Activated CD8-positive, alpha-beta memory T cell treated with anti-CD3 and anti-CD28 coated beads, Interleukin-2, amount 10 ng/mL, durations not matched to agents 7 days and 5 days (primary cell): ENCODE data around the gene ABCB1. TPM values are rescaled to one million over a fixed set of nuclear protein-coding genes. Genes with fewer than 3 reads are reported as not detected.

Experiments used
- ATAC-seq: fragments of 150-1000 bp; cut with Tn5 transposase; one replicate; pipeline ENCODE4 v1.10.0; 2021; ENCODE audit warnings: moderate library complexity
- CTCF ChIA-PET: fragments of 350-600 bp; sonication (Branson Sonifier 250); formaldehyde crosslinking; loops from one replicate; lab custom pipeline; 2021; ENCODE audit warnings: antibody characterized with exemption; lab: Charles Lee
- DNase-seq: peaks from one replicate; pipeline ENCODE4 v3.0.0-alpha.2; 2020
- H3K27ac Mint-ChIP-seq: one replicate; pipeline ENCODE4 v1.8.0; 2021; ENCODE audit warnings: mild to moderate bottlenecking, mixed read lengths
- H3K27me3 Mint-ChIP-seq: one replicate; pipeline ENCODE4 v1.8.0; 2021; ENCODE audit warnings: mixed read lengths
- H3K36me3 Mint-ChIP-seq: one replicate; pipeline ENCODE4 v1.8.0; 2021; ENCODE audit warnings: mild to moderate bottlenecking, mixed read lengths
- H3K4me1 Mint-ChIP-seq: one replicate; pipeline ENCODE4 v1.8.0; 2021; ENCODE audit warnings: mixed read lengths
- H3K4me3 Mint-ChIP-seq: one replicate; pipeline ENCODE4 v1.8.0; 2021; ENCODE audit warnings: mild to moderate bottlenecking, moderate library complexity, mixed read lengths
- H3K9me3 Mint-ChIP-seq: one replicate; pipeline ENCODE4 v1.8.0; 2022; ENCODE audit warnings: low read depth, mixed read lengths
- total RNA-seq, 2 experiments: library from RNA; stranded (reverse); gene quantifications; one replicate each; pipeline ENCODE4 v1.2.3, GENCODE V29; 2021

The ABCB1 gene
- total RNA-seq, 2 experiments from 2014 or later, result 15.1 to 15.7 TPM

- no peak for DNase-seq
- Mint-ChIP-seq H3K4me1 (peaks cover 2% of the 10 kb centered on the region), H3K27me3 (no peaks in the 10 kb centered on the region), H3K9me3 (no peaks in the 10 kb centered on the region), H3K36me3 (peaks cover 6% of the 10 kb centered on the region), H3K4me3 (no peak overlapping the region), H3K27ac (no peak overlapping the region)
- ATAC-seq, result no peak
- CTCF ChIA-PET, result no interaction called here
These were observed 72.0 kb downstream of the ABCB1 start for GRCh38 chr7:87528730-87529129.

- ATAC-seq, result no peak
- H3K36me3 Mint-ChIP-seq, result peaks cover 12% of the 10 kb centered on the region
- H3K9me3 Mint-ChIP-seq, result no peaks in the 10 kb centered on the region
- no peak overlapping the region for H3K27ac Mint-ChIP-seq
- H3K4me3 Mint-ChIP-seq, result no peak overlapping the region
- H3K27me3 Mint-ChIP-seq, result no peaks in the 10 kb centered on the region
- H3K4me1 Mint-ChIP-seq, result peaks cover 8% of the 10 kb centered on the region
- CTCF ChIA-PET, result no interaction called here
- DNase-seq, result no peak
These were observed 81.9 kb downstream of the ABCB1 start for GRCh38 chr7:87518735-87519134.

DNA sequence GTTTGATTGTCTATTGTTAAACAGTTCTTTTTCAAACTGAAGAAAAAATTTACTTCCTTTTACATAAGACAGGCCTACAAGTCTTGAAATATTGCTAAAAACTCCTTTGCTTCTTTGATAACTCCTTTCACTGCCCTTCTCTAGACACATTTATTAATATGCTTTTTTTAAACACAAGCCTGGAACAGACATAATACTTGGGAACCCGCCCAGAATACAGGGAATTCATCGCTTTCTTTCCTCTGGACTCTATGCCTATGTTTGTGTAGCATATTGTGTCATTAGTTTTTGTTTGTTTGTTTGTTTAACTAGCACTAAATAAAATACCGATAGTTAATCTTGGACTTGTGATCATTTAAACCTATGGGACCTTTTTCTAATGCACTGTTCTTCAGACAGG lies 82.8 kb downstream of the ABCB1 start:
- Mint-ChIP-seq H3K4me1 (peaks cover 8% of the 10 kb centered on the region), H3K36me3 (peaks cover 14% of the 10 kb centered on the region), H3K27me3 (no peaks in the 10 kb centered on the region), H3K4me3 (no peak overlapping the region), H3K27ac (no peak overlapping the region), H3K9me3 (no peaks in the 10 kb centered on the region)
- DNase-seq (no peak), ATAC-seq (no peak)
- CTCF ChIA-PET, result no interaction called here

- H3K4me3 Mint-ChIP-seq, result no peak overlapping the region
- H3K27me3 Mint-ChIP-seq, result no peaks in the 10 kb centered on the region
- no peak for ATAC-seq
- CTCF ChIA-PET, result interaction anchor here (1.7 kb wide), 1 partner anchor 11 kb away, joined by 5 read pairs; no protein-coding TSS in a partner anchor
- peaks cover 14% of the 10 kb centered on the region for H3K36me3 Mint-ChIP-seq
- peaks cover 6% of the 10 kb centered on the region for H3K4me1 Mint-ChIP-seq
- no peak overlapping the region for H3K27ac Mint-ChIP-seq
- no peaks in the 10 kb centered on the region for H3K9me3 Mint-ChIP-seq
- DNase-seq, result no peak
These were observed 83.4 kb downstream of the ABCB1 start for GRCh38 chr7:87517136-87517815.

DNA sequence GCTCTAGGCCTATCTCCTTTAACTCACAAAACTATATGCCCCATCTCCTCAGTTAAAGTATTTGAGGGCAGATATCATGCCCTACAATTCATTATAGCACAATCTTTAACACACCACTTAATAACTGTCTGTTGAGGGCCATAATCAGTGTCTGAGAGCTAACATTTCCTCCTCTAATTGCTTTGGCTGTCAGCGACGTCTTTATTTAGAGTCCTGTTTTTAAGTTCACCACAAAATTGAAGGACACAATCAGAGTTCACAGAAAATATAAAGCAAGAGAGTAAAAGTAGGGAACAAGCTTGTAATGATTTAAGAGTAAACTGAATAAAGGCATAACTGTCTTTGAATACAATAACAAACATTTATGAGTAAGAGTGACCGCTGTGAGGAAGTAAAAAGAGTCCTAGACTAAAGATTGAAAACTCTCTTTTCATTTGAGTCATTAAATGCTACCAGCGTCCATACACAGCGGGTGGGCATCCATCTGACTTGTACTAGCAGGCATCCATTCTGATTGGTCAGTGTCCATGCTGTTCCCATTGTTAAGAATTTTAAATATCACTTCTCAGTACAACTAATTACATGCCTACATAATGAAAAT lies 86.8 kb downstream of the ABCB1 start:
- DNase-seq (no peak), ATAC-seq (no peak)
- Mint-ChIP-seq H3K9me3 (no peaks in the 10 kb centered on the region), H3K27me3 (no peaks in the 10 kb centered on the region), H3K36me3 (peaks cover 12% of the 10 kb centered on the region), H3K27ac (no peak overlapping the region), H3K4me3 (no peak overlapping the region), H3K4me1 (peaks cover 8% of the 10 kb centered on the region)
- CTCF ChIA-PET, result no interaction called here

DNA sequence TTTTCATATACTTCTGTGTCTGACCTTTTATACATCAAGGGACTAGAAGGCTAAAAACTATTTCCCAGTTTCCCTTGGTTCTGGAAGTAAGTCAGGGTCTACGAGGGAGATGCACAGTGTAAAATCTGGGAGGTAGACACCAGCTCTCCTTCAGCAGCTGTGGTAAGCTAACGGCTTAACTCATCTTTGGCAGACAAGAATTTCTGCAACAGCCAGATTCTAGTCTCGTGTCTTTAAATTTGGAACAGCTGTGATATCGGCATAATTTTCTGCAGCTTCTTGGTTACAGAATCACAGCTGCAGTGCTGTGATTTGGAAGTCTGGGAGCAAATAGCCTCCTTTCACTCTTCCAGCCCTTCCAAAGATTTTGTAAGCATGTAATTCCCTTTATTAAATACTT lies 87.8 kb downstream of the ABCB1 start:
- H3K4me3 Mint-ChIP-seq, result no peak overlapping the region
- H3K36me3 Mint-ChIP-seq, result peaks cover 14% of the 10 kb centered on the region
- no peaks in the 10 kb centered on the region for H3K27me3 Mint-ChIP-seq
- no peaks in the 10 kb centered on the region for H3K9me3 Mint-ChIP-seq
- peaks cover 9% of the 10 kb centered on the region for H3K4me1 Mint-ChIP-seq
- CTCF ChIA-PET, result no interaction called here
- H3K27ac Mint-ChIP-seq, result no peak overlapping the region
- no peak for DNase-seq
- ATAC-seq, result no peak

- H3K27ac Mint-ChIP-seq, result no peak overlapping the region
- DNase-seq, result no peak
- no peaks in the 10 kb centered on the region for H3K27me3 Mint-ChIP-seq
- H3K4me1 Mint-ChIP-seq, result peaks cover 9% of the 10 kb centered on the region
- no peaks in the 10 kb centered on the region for H3K9me3 Mint-ChIP-seq
- H3K36me3 Mint-ChIP-seq, result peaks cover 14% of the 10 kb centered on the region
- no peak overlapping the region for H3K4me3 Mint-ChIP-seq
- CTCF ChIA-PET, result interaction anchor here (1.1 kb wide), 1 partner anchor 34 kb away, joined by 3 read pairs; no protein-coding TSS in a partner anchor
- no peak for ATAC-seq
These were observed 89.2 kb downstream of the ABCB1 start for GRCh38 chr7:87511510-87511909.

DNA sequence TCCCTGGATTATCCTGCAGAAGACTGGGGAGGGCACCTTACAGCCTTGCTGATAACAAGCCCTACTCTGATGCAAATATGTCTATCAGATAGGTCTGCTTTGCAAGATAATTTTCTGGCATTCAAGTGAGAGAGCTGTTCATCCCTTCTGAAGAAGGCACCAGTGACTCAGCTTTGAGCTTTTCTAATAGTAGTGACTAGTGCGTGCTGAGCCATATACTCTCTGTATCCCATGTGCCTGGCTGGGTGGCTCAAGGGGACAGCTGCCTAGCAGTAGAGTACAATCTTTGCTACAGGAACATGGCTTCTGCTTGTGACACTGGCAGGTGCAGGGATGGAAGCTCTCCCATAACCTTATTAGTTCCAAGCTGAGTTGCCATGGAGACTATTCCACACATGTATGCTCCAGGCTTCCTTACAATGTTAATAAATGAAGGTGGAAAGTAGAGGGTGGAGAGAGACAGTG lies 90.2 kb downstream of the ABCB1 start:
- Mint-ChIP-seq H3K27me3 (no peaks in the 10 kb centered on the region), H3K27ac (no peak overlapping the region), H3K36me3 (peaks cover 14% of the 10 kb centered on the region), H3K4me3 (no peak overlapping the region), H3K9me3 (no peaks in the 10 kb centered on the region), H3K4me1 (peaks cover 14% of the 10 kb centered on the region)
- CTCF ChIA-PET, result no interaction called here
- no peak for DNase-seq
- ATAC-seq, result no peak

- ATAC-seq (no peak), DNase-seq (no peak)
- peaks cover 1% of the 10 kb centered on the region for H3K36me3 Mint-ChIP-seq
- H3K4me1 Mint-ChIP-seq, result peaks cover 14% of the 10 kb centered on the region
- no peak overlapping the region for H3K27ac Mint-ChIP-seq
- H3K27me3 Mint-ChIP-seq, result no peaks in the 10 kb centered on the region
- no peaks in the 10 kb centered on the region for H3K9me3 Mint-ChIP-seq
- CTCF ChIA-PET, result no interaction called here
- H3K4me3 Mint-ChIP-seq, result no peak overlapping the region
These were observed 93.2 kb downstream of the ABCB1 start for GRCh38 chr7:87507446-87507845.

DNA sequence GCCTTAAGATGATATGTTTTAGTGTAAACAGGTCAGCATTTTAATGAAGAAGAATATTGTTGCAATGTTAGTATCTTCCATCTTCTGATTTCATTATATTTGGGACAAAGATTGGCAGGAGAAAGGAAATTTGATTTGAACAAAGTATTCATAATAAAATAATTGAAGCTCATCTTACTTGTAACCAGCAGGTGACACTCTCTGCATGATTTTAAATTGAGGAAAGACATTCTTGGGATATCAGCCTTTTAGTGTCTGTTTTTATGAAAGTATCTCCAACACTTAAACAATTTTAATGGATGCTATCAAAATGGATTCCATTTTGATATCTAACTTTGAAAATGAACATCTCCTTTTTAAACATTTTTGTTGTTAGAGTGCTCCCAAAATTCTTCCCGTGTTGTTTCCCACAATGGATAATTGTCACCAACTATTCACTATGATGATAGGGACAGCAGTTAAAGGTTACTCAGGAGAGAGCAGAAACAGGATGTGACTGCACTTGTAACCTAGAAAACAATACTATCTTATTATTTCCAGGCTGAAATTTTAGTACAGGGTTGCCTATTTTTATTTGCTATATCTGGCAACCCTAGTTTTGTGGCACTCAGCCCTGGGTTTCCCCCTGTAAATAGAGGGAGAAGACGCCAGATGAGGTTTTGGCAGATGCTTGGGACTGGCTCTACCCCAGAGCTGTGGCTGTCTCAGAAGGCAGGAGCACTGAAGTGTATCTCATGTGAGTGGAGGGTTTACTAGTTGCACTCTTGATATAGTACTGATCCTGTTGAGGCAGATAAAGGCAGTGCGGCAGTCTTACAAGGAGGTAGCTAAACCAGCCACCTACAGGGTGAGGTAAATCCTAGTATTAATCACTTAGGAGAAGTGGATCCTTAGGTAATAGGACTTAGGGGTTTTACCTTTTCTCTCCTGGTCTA lies 94.2 kb downstream of the ABCB1 start:
- CTCF ChIA-PET, result interaction anchor here (0.8 to 1.9 kb wide), 5 partner anchors 10 to 382 kb away, joined by 3 to 5 read pairs (median 4); partner anchors contain the start of gene ABCB1
- no peak for DNase-seq
- H3K27ac Mint-ChIP-seq, result no peak overlapping the region
- peaks cover 1% of the 10 kb centered on the region for H3K36me3 Mint-ChIP-seq
- H3K27me3 Mint-ChIP-seq, result no peaks in the 10 kb centered on the region
- H3K4me1 Mint-ChIP-seq, result peaks cover 14% of the 10 kb centered on the region
- no peak for ATAC-seq
- no peak overlapping the region for H3K4me3 Mint-ChIP-seq
- H3K9me3 Mint-ChIP-seq, result no peaks in the 10 kb centered on the region

GRCh38 chr7:87505557-87506245 lies 95.0 kb downstream of the ABCB1 start:
- CTCF ChIA-PET, result interaction anchor here (0.8 to 1.9 kb wide), 6 partner anchors 11 to 383 kb away, joined by 3 to 5 read pairs (median 4); partner anchors contain the start of gene ABCB1
- Mint-ChIP-seq H3K27me3 (no peaks in the 10 kb centered on the region), H3K27ac (peak overlapping the region; percentile 29), H3K4me3 (no peak overlapping the region), H3K9me3 (no peaks in the 10 kb centered on the region), H3K36me3 (peaks cover 1% of the 10 kb centered on the region), H3K4me1 (peaks cover 10% of the 10 kb centered on the region)
- ATAC-seq (no peak), DNase-seq (no peak)

GRCh38 chr7:87505122-87505521 lies 95.6 kb downstream of the ABCB1 start:
- ATAC-seq (no peak), DNase-seq (no peak)
- peaks cover 8% of the 10 kb centered on the region for H3K4me1 Mint-ChIP-seq
- no peak overlapping the region for H3K4me3 Mint-ChIP-seq
- CTCF ChIA-PET, result interaction anchor here (1.5 to 1.9 kb wide), 3 partner anchors 96 to 383 kb away, joined by 3 to 5 read pairs (median 4); partner anchors contain the start of gene ABCB1
- H3K27me3 Mint-ChIP-seq, result no peaks in the 10 kb centered on the region
- no peak overlapping the region for H3K27ac Mint-ChIP-seq
- no peaks in the 10 kb centered on the region for H3K9me3 Mint-ChIP-seq
- peaks cover 1% of the 10 kb centered on the region for H3K36me3 Mint-ChIP-seq

DNA sequence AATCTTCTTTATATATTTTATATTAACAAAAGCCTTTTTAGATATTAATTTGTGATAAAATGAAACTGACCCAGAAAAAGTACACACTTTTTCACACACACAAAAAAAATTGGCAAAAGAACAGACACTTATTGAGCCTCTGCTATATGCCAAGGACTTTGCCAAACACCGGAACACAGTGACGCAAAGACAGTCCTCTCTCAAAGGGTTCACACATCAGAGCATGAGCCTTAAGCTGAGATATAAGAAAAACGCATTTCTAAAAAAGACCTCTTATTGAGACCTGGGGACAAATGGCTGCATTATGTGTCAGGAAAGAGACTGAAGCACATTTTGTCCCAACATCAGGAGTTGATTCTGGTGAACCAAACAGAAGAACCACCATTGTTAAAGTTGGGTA lies 101.2 kb downstream of the ABCB1 start:
- no peak overlapping the region for H3K4me3 Mint-ChIP-seq
- ATAC-seq (no peak), DNase-seq (no peak)
- CTCF ChIA-PET, result no interaction called here
- peaks cover 5% of the 10 kb centered on the region for H3K27me3 Mint-ChIP-seq
- no peaks in the 10 kb centered on the region for H3K9me3 Mint-ChIP-seq
- no peaks in the 10 kb centered on the region for H3K4me1 Mint-ChIP-seq
- no peak overlapping the region for H3K27ac Mint-ChIP-seq
- peaks cover 1% of the 10 kb centered on the region for H3K36me3 Mint-ChIP-seq
